GM10248 (cell line): ENCODE measurements around the gene DSCAML1.

Experiments used
- CTCF ChIA-PET: fragments of 300-600 bp; sonication (Branson Sonifier 250); formaldehyde crosslinking; extraction: SDS; loops from one replicate; lab custom pipeline; 2021; ENCODE audit warnings: antibody characterized with exemption; lab: Yijun Ruan, JAX
- POLR2A ChIA-PET: fragments of 350-650 bp; sonication (Branson Sonifier 250); formaldehyde crosslinking; extraction: SDS; loops from one replicate; lab custom pipeline; 2020; ENCODE audit warnings: antibody characterized with exemption; lab: Yijun Ruan, JAX
- DNase-seq: peaks from one replicate; pipeline ENCODE4 v3.0.0; 2012; ENCODE audit errors: extremely low spot score
- CTCF ChIP-seq: IDR thresholded peaks from 2 replicates; pipeline ENCODE4 v1.5.1; 2012; ENCODE audit warnings: mild to moderate bottlenecking, low read depth; ENCODE audit errors: extremely low read depth, missing control alignments, control extremely low read depth

Gene DSCAML1

GRCh38 chr11:117688255-117688797, 108.7 kb downstream of the DSCAML1 start:
- no peak for TF ChIP-seq CTCF
- no peak for DNase-seq
- ChIA-PET POLR2A (no interaction called here), CTCF (no interaction called here)

GRCh38 chr11:117687776-117688175, 109.2 kb downstream of the DSCAML1 start:
- POLR2A ChIA-PET = no interaction called here
- CTCF ChIA-PET = no interaction called here
- no peak for TF ChIP-seq CTCF
- DNase-seq = no peak

GRCh38 chr11:117686711-117687110, 110.3 kb downstream of the DSCAML1 start:
- POLR2A ChIA-PET = no interaction called here
- no peak for DNase-seq
- CTCF ChIA-PET = no interaction called here
- no peak for TF ChIP-seq CTCF

- CTCF ChIA-PET = interaction anchor here (0.9 kb wide), 1 partner anchor 11 kb away, joined by 3 read pairs; no protein-coding TSS in a partner anchor
- POLR2A ChIA-PET = no interaction called here
- TF ChIP-seq CTCF = no peak
- DNase-seq = no peak
These were observed 111.5 kb downstream of the DSCAML1 start for GRCh38 chr11:117685566-117685965.

- POLR2A ChIA-PET = no interaction called here
- CTCF ChIA-PET = no interaction called here
- no peak for TF ChIP-seq CTCF
- no peak for DNase-seq
These were observed 112.3 kb downstream of the DSCAML1 start for GRCh38 chr11:117684731-117685130.

- POLR2A ChIA-PET = no interaction called here
- no peak for TF ChIP-seq CTCF
- CTCF ChIA-PET = no interaction called here
- no peak for DNase-seq
These were observed 112.9 kb downstream of the DSCAML1 start for GRCh38 chr11:117684111-117684510.
